ENCODE data around the gene CRYBB3. TPM values are rescaled to one million over a fixed set of nuclear protein-coding genes. Genes with fewer than 3 reads are reported as not detected.
"Not testable (repeated sequence)": the region's sequence is repeated elsewhere in the genome, so short reads cannot be mapped to it uniquely, and the experiment has no call there.

Gene CRYBB3
- polyA plus RNA-seq, 3 donors = not detected

- Mint-ChIP-seq H3K36me3 (no peaks in the 10 kb centered on the region), H3K27ac (no peak overlapping the region), H3K9me3 (peaks cover 0 to 2% (median 0%) of the 10 kb centered on the region in 7 donors), H3K4me3 (no peak overlapping the region), H3K27me3 (ENCODE audit: low read depth in 3 of 3) (peaks cover 11 to 25% (median 24%) of the 10 kb centered on the region in 3 donors), H3K4me1 (peaks cover 2% of the 10 kb centered on the region)
- Histone ChIP-seq H3K4me3 (replicated peaks in 1 of 3; ENCODE audit: low read depth in 2 of 3, low read length in 3 of 3) (no peak overlapping the region), H3K27ac (ENCODE audit: low read depth in 1 of 2, low read length in 2 of 2) (no peak overlapping the region), H3K79me2 (ENCODE audit: insufficient read depth, low read length) (no peaks in the 10 kb centered on the region), H3K27me3 (ENCODE audit: control insufficient read depth in 2 of 2, insufficient read depth in 2 of 2, low read length in 2 of 2) (peaks cover 0 to 9% of the 10 kb centered on the region in 2 donors), H4K20me1 (ENCODE audit: insufficient read depth, low read length) (no peaks in the 10 kb centered on the region), H3K4me1 (ENCODE audit: control insufficient read depth in 1 of 2, insufficient read depth in 2 of 2, low read length in 2 of 2) (no peaks in the 10 kb centered on the region), H3K9ac (ENCODE audit: insufficient read depth, low read length, poor library complexity, severe bottlenecking) (no peak overlapping the region), H3K36me3 (replicated peaks in 1 of 2; ENCODE audit: control insufficient read depth in 1 of 2, insufficient read depth in 2 of 2, low read length in 2 of 2) (no peaks in the 10 kb centered on the region), H2AFZ (ENCODE audit: insufficient read depth, low read depth, low read length, poor library complexity, severe bottlenecking) (no peak overlapping the region), H3K9me3 (replicated peaks in 1 of 2; ENCODE audit: control insufficient read depth in 1 of 2, insufficient read depth in 1 of 2, low read length in 2 of 2) (no peaks in the 10 kb centered on the region), H3K4me2 (replicated peaks; ENCODE audit: extremely low read depth, low read length, poor library complexity, severe bottlenecking) (no peak overlapping the region)
- no peak for DNase-seq
- intact Hi-C loops (cut with micrococcal nuclease) = no loop called here
- WGBS (ENCODE audit: insufficient coverage) = 90% methylated on average over 4 of the region's 5 CpGs
- TF ChIP-seq CTCF (IDR thresholded peaks at IDR 0.05) = no peak
Observed at GRCh38 chr22:25232301-25232700, 32.6 kb downstream of the CRYBB3 start.

- H3K27me3 Mint-ChIP-seq (ENCODE audit: low read depth in 3 of 3) = peaks cover 11 to 27% (median 25%) of the 10 kb centered on the region in 3 donors
- H3K36me3 Mint-ChIP-seq; H3K9me3 Mint-ChIP-seq; H3K9ac ChIP-seq (ENCODE audit: insufficient read depth, low read length, poor library complexity, severe bottlenecking); intact Hi-C loops (cut with micrococcal nuclease); DNase-seq; H2AFZ ChIP-seq (ENCODE audit: insufficient read depth, low read depth, low read length, poor library complexity, severe bottlenecking); H3K4me1 ChIP-seq (ENCODE audit: control insufficient read depth in 1 of 2, insufficient read depth in 2 of 2, low read length in 2 of 2); H4K20me1 ChIP-seq (ENCODE audit: insufficient read depth, low read length); H3K4me3 Mint-ChIP-seq; H3K27ac Mint-ChIP-seq; H3K79me2 ChIP-seq (ENCODE audit: insufficient read depth, low read length); H3K4me3 ChIP-seq (replicated peaks in 1 of 3; ENCODE audit: low read depth in 2 of 3, low read length in 3 of 3); H3K36me3 ChIP-seq (replicated peaks in 1 of 2; ENCODE audit: control insufficient read depth in 1 of 2, insufficient read depth in 2 of 2, low read length in 2 of 2); H3K27me3 ChIP-seq (ENCODE audit: control insufficient read depth in 2 of 2, insufficient read depth in 2 of 2, low read length in 2 of 2); H3K4me1 Mint-ChIP-seq; H3K9me3 ChIP-seq (replicated peaks in 1 of 2; ENCODE audit: control insufficient read depth in 1 of 2, insufficient read depth in 1 of 2, low read length in 2 of 2); H3K4me2 ChIP-seq (replicated peaks; ENCODE audit: extremely low read depth, low read length, poor library complexity, severe bottlenecking); H3K27ac ChIP-seq (ENCODE audit: low read depth in 1 of 2, low read length in 2 of 2): not testable (repeated sequence)
Observed at GRCh38 chr22:25233706-25234105, 34.0 kb downstream of the CRYBB3 start.
